HL-60 (cell line): ENCODE measurements around the gene ALG6.

Source experiments
- DNase-seq, 2 experiments: peaks; one replicate each; pipeline ENCODE4 v3.0.0-alpha.2; 2010 to 2020; ENCODE audit warnings: low read depth in 1 of 2, low spot score in 1 of 2
- H3K27ac ChIP-seq: fragments of 250-450 bp; sonication (Bioruptor Pico); replicated peaks from 2 replicates; pipeline ENCODE4 v1.5.1; 2020; ENCODE audit warnings: mild to moderate bottlenecking, moderate library complexity
- H3K27me3 ChIP-seq: fragments of 250-450 bp; sonication (Bioruptor Pico); 2 replicates; pipeline ENCODE4 v1.5.1; 2021; ENCODE audit warnings: mild to moderate bottlenecking, moderate library complexity; ENCODE audit not compliant: insufficient read depth, poor library complexity, severe bottlenecking
- H3K4me3 ChIP-seq: replicated peaks from 2 replicates; pipeline ENCODE4 v1.5.1; 2011; ENCODE audit warnings: mild to moderate bottlenecking, control low read depth, low read length; ENCODE audit not compliant: insufficient read depth
- GABPA ChIP-seq: IDR thresholded peaks from 2 replicates; pipeline ENCODE4 v1.6.1; 2012; ENCODE audit warnings: low read depth
- POLR2AphosphoS5 ChIP-seq: IDR thresholded peaks from 2 replicates; pipeline ENCODE4 v1.6.1; 2012; ENCODE audit warnings: low read depth
- SPI1 ChIP-seq: IDR thresholded peaks from 2 replicates; pipeline ENCODE4 v1.6.1; 2012; ENCODE audit warnings: low read depth, mild to moderate bottlenecking, borderline replicate concordance
- TF ChIP-seq, protein P1 (sequence below): IDR thresholded peaks from 2 replicates; pipeline ENCODE4 v1.6.1; 2012; ENCODE audit warnings: low read depth; ENCODE audit not compliant: insufficient replicate concordance
- TF ChIP-seq, protein P2 (sequence below): IDR thresholded peaks from one replicate; pipeline ENCODE4 v1.5.1; 2011; ENCODE audit warnings: low read length, control low read depth, inconsistent platforms; ENCODE audit not compliant: insufficient read depth

Gene ALG6

DNA sequence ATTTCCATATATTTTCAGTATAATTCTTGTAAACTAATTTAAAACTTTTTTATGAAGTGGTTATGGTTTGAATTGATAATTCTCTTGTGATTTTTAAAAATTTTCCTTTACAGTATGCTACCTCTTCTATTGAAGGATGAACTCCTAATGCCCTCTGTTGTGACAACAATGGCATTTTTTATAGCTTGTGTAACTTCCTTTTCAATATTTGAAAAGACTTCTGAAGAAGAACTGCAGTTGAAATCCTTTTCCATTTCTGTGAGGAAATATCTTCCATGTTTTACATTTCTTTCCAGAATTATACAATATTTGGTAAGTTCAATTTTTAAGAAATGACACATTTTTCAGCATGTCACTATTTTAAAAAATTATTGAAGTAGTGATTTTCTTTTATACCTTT, 61.4 kb downstream of the ALG6 start:
- DNase-seq: no peak
- TF ChIP-seq SPI1 (no peak), POLR2AphosphoS5 (no peak), GABPA (no peak)
- TF ChIP-seq, protein P1, sequence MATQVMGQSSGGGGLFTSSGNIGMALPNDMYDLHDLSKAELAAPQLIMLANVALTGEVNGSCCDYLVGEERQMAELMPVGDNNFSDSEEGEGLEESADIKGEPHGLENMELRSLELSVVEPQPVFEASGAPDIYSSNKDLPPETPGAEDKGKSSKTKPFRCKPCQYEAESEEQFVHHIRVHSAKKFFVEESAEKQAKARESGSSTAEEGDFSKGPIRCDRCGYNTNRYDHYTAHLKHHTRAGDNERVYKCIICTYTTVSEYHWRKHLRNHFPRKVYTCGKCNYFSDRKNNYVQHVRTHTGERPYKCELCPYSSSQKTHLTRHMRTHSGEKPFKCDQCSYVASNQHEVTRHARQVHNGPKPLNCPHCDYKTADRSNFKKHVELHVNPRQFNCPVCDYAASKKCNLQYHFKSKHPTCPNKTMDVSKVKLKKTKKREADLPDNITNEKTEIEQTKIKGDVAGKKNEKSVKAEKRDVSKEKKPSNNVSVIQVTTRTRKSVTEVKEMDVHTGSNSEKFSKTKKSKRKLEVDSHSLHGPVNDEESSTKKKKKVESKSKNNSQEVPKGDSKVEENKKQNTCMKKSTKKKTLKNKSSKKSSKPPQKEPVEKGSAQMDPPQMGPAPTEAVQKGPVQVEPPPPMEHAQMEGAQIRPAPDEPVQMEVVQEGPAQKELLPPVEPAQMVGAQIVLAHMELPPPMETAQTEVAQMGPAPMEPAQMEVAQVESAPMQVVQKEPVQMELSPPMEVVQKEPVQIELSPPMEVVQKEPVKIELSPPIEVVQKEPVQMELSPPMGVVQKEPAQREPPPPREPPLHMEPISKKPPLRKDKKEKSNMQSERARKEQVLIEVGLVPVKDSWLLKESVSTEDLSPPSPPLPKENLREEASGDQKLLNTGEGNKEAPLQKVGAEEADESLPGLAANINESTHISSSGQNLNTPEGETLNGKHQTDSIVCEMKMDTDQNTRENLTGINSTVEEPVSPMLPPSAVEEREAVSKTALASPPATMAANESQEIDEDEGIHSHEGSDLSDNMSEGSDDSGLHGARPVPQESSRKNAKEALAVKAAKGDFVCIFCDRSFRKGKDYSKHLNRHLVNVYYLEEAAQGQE: no peak
- TF ChIP-seq, protein P2, sequence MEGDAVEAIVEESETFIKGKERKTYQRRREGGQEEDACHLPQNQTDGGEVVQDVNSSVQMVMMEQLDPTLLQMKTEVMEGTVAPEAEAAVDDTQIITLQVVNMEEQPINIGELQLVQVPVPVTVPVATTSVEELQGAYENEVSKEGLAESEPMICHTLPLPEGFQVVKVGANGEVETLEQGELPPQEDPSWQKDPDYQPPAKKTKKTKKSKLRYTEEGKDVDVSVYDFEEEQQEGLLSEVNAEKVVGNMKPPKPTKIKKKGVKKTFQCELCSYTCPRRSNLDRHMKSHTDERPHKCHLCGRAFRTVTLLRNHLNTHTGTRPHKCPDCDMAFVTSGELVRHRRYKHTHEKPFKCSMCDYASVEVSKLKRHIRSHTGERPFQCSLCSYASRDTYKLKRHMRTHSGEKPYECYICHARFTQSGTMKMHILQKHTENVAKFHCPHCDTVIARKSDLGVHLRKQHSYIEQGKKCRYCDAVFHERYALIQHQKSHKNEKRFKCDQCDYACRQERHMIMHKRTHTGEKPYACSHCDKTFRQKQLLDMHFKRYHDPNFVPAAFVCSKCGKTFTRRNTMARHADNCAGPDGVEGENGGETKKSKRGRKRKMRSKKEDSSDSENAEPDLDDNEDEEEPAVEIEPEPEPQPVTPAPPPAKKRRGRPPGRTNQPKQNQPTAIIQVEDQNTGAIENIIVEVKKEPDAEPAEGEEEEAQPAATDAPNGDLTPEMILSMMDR: no peak
- no peaks in the 10 kb centered on the region for H3K27me3 ChIP-seq
- H3K4me3 ChIP-seq: no peak overlapping the region
- no peak overlapping the region for H3K27ac ChIP-seq

DNA sequence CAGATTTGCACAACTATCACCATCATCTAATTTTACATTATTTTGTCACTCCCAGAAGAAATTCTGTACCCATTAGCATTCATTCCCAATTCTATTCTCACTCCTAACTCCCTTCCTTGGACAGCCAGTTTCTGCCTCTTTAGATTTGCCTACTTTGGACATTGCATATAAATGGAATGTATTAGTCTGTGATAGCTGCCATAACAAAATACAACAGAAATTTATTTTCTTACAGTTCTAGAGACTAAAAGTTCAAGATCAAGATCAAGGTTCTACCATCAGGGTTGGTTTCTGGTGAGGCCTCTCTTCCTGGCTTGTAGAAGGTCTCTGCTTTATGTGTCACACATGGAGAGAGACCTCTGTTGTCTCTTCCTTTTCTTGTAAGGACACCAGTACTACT, 61.9 kb downstream of the ALG6 start:
- no peak for DNase-seq
- Histone ChIP-seq H3K27ac (no peak overlapping the region), H3K4me3 (no peak overlapping the region), H3K27me3 (no peaks in the 10 kb centered on the region)
- TF ChIP-seq, protein P2: no peak
- TF ChIP-seq SPI1 (no peak), POLR2AphosphoS5 (no peak)
- TF ChIP-seq, protein P1: no peak

DNA sequence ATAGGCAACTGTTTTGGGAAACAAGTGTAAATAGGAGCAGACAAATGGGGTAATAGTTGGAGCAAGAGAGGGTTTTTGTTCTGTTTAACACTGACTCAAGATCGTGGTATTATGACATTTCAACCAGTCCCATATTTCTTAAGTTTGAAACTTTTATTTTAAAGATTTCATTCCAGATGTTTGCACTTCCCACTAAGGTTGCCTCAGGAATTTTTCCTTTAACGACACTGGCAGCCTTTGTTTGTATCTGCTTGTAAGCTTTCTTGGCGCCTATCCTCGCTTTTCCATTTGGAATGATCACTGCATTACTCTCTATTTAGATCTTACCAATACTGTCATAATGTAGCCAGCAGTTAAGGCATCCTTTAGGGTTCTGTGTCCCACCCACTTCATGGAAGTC, 67.7 kb downstream of the ALG6 start:
- H3K27me3 ChIP-seq: no peaks in the 10 kb centered on the region
- DNase-seq: no peak
- H3K4me3 ChIP-seq: no peak overlapping the region
- TF ChIP-seq, protein P1: no peak
- TF ChIP-seq SPI1 (no peak), GABPA (no peak), POLR2AphosphoS5 (no peak)
- TF ChIP-seq, protein P2: no peak
- H3K27ac ChIP-seq: no peak overlapping the region
